Upper lobe of right lung (tissue), 1 donor: ENCODE results near the gene TGM3. TPM values are rescaled to one million over a fixed set of nuclear protein-coding genes. Genes with fewer than 3 reads are reported as not detected.

ENCODE experiments used
- ATAC-seq: fragments of 200-7000 bp; cut with Tn5 transposase; one replicate; pipeline ENCODE4 v1.9.1; 2020; ENCODE audit warnings: mild to moderate bottlenecking, moderate library complexity
- DNase-seq: peaks from one replicate; pipeline ENCODE4 v3.0.0-alpha.2; 2020
- H3K27ac ChIP-seq: fragments of 200-600 bp; one replicate; pipeline ENCODE4 v1.8.0; 2022
- H3K27me3 ChIP-seq: fragments of 200-600 bp; one replicate; pipeline ENCODE4 v1.8.0; 2022; ENCODE audit warnings: mild to moderate bottlenecking
- H3K36me3 ChIP-seq: fragments of 200-600 bp; one replicate; pipeline ENCODE4 v1.8.0; 2022
- H3K4me1 ChIP-seq: fragments of 200-600 bp; one replicate; pipeline ENCODE4 v1.8.0; 2022
- H3K4me3 ChIP-seq: fragments of 200-600 bp; one replicate; pipeline ENCODE4 v1.8.0; 2022; ENCODE audit warnings: mild to moderate bottlenecking
- H3K9me3 ChIP-seq: fragments of 200-600 bp; one replicate; pipeline ENCODE4 v1.8.0; 2022
- CTCF ChIP-seq: fragments of 200-600 bp; IDR thresholded peaks from one replicate; pipeline ENCODE4 v1.8.0; 2022; ENCODE audit warnings: antibody characterized with exemption
- intact Hi-C: fragments of 100-400 bp; cut with DNase I; formaldehyde crosslinking; loops from one replicate; pipeline ENCODE4 v1.11.0; 2022
- total RNA-seq: library from RNA; stranded (reverse); fragmentation: NEBNext Ultra II Directional; extraction: Animal tissue kit (Norgen Biotek cat#: 25700); gene quantifications from one replicate; pipeline ENCODE4 v1.2.1, GENCODE V29; 2021
- donor health status: DM: no; HTN: yes; CAD: no; lungs with severe emphysema.

The TGM3 gene
- total RNA-seq, 1 donor from 2014 or later, result not detected

GRCh38 chr20:2349801-2350200 lies 54.0 kb downstream of the TGM3 start:
- H3K27ac ChIP-seq, result no peak overlapping the region
- ATAC-seq, result no peak
- no peaks in the 10 kb centered on the region for H3K36me3 ChIP-seq
- intact Hi-C loops, result no loop called here
- H3K27me3 ChIP-seq, result peaks cover 13% of the 10 kb centered on the region
- DNase-seq, result no peak
- no peak overlapping the region for H3K4me3 ChIP-seq
- TF ChIP-seq CTCF, result no peak
- no peaks in the 10 kb centered on the region for H3K4me1 ChIP-seq
- H3K9me3 ChIP-seq, result no peaks in the 10 kb centered on the region

DNA sequence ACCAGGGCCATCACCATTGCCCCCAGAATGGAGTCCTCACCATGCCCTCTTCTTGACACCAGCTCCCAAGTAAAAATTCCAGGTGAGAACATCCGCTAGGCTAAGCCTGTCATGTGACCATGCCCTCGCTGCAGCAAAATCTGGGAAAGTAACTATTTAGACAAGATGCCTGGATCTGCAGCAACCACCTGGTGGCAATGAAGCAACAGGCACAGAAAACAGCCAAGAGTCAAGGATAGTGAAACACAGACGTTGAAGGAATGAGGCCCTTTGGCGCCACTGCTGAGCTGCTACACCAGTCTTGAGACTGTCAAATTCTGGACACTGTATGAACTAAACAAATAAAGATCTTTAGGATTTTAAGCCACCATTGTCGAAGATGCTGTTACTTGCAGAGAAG lies 54.8 kb downstream of the TGM3 start:
- Histone ChIP-seq H3K4me1 (no peaks in the 10 kb centered on the region), H3K27ac (no peak overlapping the region), H3K9me3 (no peaks in the 10 kb centered on the region), H3K36me3 (no peaks in the 10 kb centered on the region), H3K4me3 (no peak overlapping the region), H3K27me3 (peaks cover 19% of the 10 kb centered on the region)
- DNase-seq (no peak), ATAC-seq (no peak)
- intact Hi-C loops, result no loop called here
- no peak for TF ChIP-seq CTCF

- intact Hi-C loops, result no loop called here
- Histone ChIP-seq H3K27me3 (peaks cover 14% of the 10 kb centered on the region), H3K9me3 (no peaks in the 10 kb centered on the region), H3K27ac (no peak overlapping the region), H3K36me3 (no peaks in the 10 kb centered on the region), H3K4me3 (no peak overlapping the region), H3K4me1 (no peaks in the 10 kb centered on the region)
- ATAC-seq (no peak), DNase-seq (no peak)
- TF ChIP-seq CTCF, result no peak
These were observed 57.4 kb downstream of the TGM3 start for GRCh38 chr20:2353231-2353630.

GRCh38 chr20:2357114-2357513 lies 61.3 kb downstream of the TGM3 start:
- H3K4me3 ChIP-seq, result no peak overlapping the region
- H3K4me1 ChIP-seq, result no peaks in the 10 kb centered on the region
- peaks cover 8% of the 10 kb centered on the region for H3K27me3 ChIP-seq
- no peak overlapping the region for H3K27ac ChIP-seq
- intact Hi-C loops, result no loop called here
- ATAC-seq (no peak), DNase-seq (no peak)
- peaks cover 9% of the 10 kb centered on the region for H3K9me3 ChIP-seq
- H3K36me3 ChIP-seq, result no peaks in the 10 kb centered on the region
- no peak for TF ChIP-seq CTCF

DNA sequence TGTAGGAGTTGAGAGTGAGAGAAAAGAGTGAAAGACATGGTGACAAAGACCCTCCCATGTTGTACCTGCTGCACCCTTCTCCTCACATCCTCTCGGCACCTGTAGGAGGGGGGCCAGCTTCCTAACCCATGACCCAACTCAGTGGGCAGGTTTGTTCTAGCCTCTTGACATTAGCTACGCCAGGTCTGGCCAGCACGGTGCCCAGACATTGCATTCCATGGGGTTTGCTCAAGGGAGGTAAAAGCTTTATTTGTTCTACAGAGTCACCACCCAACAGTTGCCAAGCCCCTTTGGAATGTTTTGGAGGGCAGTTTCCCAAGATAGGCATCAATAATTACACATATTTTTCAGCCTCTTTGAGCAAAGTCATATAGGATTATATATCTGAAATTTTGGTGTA lies 62.2 kb downstream of the TGM3 start:
- no peak for ATAC-seq
- Histone ChIP-seq H3K9me3 (peaks cover 9% of the 10 kb centered on the region), H3K36me3 (no peaks in the 10 kb centered on the region), H3K27me3 (peaks cover 8% of the 10 kb centered on the region), H3K4me3 (no peak overlapping the region), H3K27ac (no peak overlapping the region), H3K4me1 (no peaks in the 10 kb centered on the region)
- no peak for TF ChIP-seq CTCF
- intact Hi-C loops, result no loop called here
- DNase-seq, result no peak

DNA sequence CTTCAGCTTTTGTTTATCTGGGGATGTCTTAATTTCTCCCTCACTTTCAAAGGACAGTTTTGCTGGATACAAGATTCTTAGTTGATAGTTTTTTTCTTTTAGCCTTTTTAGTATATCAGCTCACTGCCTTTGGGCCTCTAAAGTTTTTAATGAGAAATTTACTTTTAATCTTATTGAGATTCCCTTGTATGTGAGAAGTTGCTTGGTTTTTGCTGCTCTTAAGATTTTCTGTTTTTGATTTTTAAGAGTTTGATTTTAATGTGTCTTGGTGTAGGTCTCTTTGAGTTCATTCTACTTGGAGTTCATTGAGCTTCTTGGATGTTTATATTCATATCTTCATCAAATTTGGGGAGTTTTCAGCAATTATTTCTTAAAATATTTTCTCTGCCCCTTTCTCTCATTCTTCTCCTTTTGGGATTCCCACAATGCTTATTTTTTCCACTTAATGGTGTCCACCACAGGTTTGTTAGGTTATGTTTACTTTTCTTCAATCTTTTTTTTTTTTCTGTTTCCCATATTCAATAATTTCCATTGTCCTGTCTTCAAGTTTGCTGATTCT lies 65.3 kb downstream of the TGM3 start:
- H3K9me3 ChIP-seq, result peaks cover 9% of the 10 kb centered on the region
- DNase-seq (no peak), ATAC-seq (no peak)
- intact Hi-C loops, result no loop called here
- no peak overlapping the region for H3K27ac ChIP-seq
- TF ChIP-seq CTCF, result no peak
- no peak overlapping the region for H3K4me3 ChIP-seq
- no peaks in the 10 kb centered on the region for H3K4me1 ChIP-seq
- no peaks in the 10 kb centered on the region for H3K27me3 ChIP-seq
- H3K36me3 ChIP-seq, result no peaks in the 10 kb centered on the region
